NCI-H460 (cell line): ENCODE results near the gene HEPHL1. TPM values are rescaled to one million over a fixed set of nuclear protein-coding genes. Genes with fewer than 3 reads are reported as not detected.
"Not testable (repeated sequence)": the region's sequence is repeated elsewhere in the genome, so short reads cannot be mapped to it uniquely, and the experiment has no call there.

ENCODE experiments used
- DNase-seq: peaks from one replicate; pipeline ENCODE4 v3.0.0-alpha.2; 2016; ENCODE audit warnings: low read depth; ENCODE audit errors: extremely low read depth
- polyA plus RNA-seq: library from polyadenylated mRNA; depleted of rRNA; stranded (reverse); fragments of >200 nt; gene quantifications from 2 replicates; pipeline ENCODE4 v1.2.3, GENCODE V29; 2014; cell fraction: nucleus; rRNA removed
- total RNA-seq: library from RNA; depleted of rRNA; stranded (reverse); fragments of >200 nt; shearing (Covaris generic); gene quantifications from 2 replicates; pipeline ENCODE4 v1.2.3, GENCODE V29; 2014; rRNA removed

The HEPHL1 gene, protein sequence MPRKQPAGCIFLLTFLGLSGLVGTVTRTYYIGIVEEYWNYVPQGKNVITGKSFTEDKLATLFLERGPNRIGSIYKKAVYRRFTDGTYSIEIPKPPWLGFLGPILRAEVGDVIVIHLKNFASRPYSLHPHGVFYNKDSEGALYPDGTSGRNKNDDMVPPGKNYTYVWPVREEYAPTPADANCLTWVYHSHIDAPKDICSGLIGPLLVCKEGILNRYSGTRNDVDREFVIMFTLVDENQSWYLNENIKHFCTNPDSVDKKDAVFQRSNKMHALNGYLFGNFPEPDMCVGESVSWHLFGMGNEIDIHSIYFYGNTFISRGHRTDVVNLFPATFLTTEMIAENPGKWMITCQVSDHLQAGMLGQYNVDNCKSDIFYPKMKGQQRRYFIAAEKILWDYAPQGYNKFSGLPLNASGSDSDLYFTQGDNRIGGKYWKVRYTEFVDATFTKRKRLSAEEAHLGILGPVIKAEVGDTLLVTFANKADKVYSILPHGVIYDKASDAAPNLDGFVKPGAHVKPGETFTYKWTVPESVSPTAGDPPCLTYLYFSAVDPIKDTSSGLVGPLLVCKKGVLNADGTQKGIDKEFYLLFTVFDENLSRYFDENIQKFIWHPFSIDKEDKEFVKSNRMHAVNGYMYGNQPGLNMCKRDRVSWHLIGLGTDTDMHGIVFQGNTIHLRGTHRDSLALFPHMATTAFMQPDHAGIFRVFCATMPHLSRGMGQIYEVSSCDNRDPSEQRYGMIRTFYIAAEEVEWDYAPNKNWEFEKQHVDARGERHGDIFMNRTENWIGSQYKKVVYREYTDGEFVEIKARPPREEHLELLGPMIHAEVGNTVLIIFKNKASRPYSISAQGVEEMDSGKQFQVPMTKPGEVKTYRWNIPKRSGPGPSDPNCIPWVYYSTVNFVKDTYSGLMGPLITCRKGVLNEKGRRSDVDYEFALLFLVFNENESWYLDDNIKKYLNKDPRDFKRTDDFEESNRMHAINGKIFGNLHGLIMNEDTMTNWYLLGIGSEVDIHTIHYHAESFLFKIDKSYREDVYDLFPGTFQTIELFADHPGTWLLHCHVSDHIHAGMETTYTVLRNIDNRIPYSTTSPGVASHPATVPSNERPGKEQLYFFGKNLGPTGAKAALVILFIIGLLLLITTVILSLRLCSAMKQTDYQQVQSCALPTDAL
- total RNA-seq: not detected in 2 replicates
- polyA plus RNA-seq: not detected in 2 replicates

DNA sequence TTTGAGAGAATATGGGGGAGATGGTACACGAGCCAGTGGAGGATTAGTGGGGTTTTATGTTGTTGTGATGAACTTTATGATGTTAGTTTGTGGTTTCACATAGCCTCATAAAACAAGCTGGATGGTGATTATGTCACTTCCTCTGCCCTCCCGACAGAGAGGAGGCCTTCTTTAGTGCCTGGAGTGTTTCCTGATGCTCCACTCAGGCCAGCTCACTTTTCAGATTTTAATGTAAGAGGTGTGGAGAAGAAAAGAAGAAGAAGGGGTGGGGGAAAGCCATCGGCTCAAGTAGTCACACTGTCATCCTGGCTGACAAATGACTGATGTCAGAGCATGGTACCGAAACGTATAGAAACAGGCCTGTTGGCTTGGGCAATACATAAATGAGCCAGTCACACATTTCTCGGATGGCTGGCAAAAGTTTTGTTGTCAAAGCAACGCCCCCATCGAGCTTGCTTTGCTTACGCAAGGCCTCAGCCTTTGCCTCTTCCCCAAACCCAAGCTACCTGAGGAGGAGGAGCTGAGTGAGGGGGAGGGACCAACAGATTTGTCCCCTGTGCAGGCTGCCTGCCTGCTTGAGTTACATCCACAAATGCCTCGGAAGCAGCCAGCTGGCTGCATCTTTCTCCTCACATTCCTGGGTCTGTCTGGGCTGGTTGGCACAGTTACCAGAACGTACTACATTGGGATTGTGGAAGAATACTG, at the start of gene HEPHL1:
Gene HEPHL1, plus strand, starts transcription at position 578 of the 705 bp plus-strand sequence. Its CDS starts 15 bp downstream, at position 593.
- no peak for DNase-seq

DNA sequence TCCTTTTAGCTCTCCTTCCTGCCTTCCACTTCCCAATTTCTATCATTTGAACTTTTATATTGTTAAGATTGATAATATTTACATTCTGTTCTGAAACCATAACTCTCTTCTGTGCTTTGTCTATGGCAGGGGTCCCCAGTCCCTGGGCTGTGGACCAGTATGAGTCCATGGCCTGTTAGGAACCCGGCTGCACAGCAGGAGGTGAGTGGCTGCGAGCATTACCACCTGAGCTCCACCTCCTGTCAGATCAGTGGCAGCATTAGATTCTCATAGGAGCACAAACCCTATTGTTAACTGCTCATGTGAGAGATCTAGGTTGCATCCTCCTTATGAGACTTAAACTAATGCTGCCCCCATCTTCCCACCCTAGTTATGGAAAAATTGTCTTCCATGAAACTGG, 48.4 kb upstream of the HEPHL1 start:
- no peak for DNase-seq

DNA sequence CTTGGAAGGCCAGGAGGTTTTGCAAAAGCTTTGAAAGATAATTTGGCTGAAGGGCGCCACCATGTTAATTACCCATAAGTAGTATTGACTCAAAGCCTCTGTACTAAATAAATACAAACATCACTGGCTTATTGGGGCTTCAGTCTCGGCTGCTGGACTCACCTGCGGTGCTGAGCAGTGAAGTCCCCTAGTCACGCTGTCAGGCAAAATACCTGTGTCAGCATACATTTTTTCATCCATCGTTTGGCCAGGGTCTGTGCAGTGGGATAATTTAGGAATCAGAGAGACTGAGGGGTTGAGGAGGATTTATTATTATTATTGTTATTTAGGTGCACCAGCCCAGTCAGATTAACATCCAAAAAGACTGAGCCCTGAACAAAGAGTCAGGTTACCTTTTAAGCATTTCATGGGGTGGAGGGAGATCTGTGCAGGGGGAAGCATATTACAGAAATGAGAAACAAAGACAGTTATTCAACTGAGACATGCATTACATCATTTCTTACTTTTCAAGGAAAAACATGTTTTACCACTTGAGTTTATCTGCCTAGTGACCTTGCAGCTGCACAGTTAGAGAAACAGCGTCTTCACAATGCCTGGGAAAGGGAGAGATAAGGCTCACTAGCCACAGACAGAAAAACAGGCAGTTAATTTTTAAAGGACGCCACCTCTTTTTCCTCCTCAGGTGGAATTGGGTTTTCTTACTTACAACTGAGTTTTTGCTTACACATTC, 47.7 kb upstream of the HEPHL1 start:
- DNase-seq: not testable (repeated sequence)

DNA sequence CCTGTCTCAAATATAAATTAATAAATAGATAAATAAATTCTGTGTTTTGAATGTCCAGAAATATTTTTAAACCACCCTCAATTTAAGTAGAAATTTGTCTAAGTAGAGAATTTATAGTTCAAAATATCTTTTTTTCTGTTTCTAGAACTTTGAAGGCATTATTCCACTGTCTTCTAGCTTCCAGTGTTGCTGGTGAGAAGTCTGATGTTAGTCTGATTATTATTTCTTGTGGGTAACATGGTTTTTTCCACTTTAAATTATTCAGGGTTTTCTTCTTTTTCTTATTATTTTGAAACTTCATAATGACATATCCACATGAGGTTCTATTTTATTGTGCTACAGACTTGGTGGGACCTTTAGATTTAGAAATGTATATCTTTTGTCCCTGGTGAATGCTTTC, 46.4 kb upstream of the HEPHL1 start:
- no peak for DNase-seq

DNA sequence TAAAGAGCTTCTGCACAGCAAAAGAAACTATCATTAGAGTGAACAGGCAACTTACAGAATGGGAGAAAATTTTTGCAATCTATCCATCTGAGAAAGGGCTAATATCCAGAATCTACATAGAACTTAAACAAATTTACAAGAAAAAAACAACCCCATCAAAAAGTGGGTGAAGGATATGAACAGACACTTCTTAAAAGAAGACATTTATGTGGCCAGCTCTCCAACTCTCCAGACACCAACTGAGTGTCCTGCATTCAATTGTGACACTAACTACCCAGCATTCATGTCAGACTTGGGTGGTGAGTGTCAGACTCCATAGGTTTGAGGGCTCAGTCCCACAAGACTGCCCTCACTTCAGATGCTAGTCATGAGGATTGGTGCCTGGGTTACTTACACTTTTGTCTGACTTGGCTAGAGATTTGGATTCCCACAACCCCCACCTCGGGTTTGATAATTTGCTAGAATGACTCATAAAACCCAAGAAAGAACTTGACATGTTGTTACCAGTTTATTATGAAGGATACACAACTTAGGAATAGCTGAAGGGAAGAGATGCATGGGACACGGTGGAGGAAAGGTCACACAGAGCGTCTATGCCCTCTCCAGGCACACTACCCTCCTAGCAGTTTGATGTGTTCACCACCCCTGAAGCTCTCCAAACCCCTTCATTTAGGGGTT, 44.4 kb upstream of the HEPHL1 start:
- not testable (repeated sequence) for DNase-seq

DNA sequence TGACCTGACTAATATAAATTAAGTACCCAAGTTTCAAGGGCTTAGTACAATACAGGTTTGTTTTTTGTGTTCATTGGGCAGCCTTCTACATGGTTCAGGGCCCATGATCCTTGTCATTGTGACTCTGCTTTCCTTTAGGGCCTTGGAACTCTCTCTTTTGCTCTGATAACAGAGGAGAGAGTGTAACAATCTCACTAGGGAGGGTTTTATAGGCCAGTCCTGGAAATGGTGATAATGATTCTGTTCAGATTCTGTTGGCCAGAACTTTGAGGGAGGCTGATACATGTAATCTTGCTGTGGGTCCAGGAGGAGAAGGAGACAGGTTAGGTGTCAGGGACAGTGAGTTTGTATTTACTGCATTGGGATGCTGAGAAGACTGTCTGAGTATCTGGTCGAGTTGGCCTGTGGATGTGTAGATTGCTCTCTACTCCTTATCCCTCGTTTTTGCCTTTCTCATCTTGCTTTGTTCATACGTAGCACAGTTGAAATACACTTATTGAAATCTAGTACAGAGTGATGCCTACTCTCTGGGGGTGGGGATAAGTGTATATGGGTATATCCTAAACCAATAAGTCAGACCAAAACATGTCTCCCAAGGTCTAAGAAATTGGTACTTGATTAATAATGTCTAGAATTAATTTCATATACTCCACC, 37.5 kb upstream of the HEPHL1 start:
- no peak for DNase-seq

DNA sequence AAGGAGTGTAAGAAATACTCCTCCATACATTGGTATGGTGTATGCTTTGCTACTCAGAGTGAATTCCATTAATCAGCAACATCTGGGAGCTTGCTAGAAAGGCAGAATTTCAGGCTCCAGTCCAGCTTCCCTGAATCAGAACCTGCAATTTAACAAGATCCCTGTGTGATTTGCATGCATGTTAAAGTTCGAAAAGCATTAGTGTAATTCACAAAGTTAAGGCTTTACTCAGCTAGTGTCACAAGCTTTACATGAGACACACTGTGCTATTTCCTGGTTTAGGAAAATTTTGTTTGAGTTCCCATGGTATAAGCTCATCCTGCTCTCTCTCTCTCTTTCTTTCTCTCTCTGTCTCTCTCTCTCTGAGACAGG, 37.0 kb upstream of the HEPHL1 start:
- no peak for DNase-seq

DNA sequence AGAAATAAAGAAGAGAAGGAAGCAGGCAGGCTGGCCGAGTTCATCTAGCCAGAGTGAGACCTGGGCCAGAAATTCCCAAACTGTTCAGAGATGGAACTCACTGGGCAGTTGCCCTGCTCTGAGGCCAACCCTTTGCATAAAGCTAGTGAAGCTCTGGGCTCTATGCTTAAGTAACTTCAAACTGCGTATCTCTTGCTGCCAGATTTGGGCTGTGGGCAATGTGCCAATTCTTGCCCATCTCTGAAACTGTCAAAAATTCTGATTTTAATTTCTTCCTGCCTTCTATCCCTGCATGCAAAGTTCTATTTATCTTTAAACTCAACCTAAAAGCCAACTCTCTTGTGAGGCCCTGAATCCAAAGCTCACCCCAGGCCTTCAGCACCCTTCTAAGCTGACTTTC, 36.2 kb upstream of the HEPHL1 start:
- no peak for DNase-seq

DNA sequence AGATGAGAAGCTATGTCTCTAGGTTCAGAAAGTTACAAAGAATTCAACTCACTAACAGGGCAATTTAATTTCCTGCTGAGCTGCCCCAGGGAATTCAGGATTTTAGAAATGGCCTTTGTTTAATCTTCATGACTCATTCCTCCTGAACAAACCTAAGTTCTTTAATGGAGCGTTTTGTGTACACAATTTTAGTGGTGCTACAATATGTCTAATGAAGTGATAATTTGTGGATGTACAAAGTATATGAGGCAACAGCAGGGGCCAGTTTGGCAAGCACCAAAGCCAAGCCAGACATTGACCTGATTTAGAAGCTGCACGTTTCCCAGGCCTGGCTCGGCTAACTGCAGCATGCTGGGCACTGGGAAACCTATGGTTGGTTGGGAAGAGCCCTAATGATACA, 34.4 kb upstream of the HEPHL1 start:
- DNase-seq: no peak

DNA sequence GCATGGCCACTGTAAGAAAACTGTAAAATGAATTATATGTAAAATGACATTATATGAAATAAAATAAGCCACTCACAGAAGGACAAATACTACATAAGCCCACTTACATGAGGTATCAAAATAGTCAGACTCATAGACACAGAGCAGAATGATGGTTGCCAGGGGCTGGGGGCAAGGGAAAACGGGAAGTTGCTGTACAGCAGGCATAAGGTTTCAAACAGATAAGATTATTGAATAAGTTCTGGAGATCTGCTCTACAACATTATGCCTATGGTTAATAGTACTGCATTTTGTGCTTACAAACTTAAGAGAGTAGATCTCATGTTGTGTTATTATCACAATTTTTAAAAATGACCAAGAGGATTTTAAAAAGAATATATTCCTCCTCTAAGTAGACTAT, 32.7 kb upstream of the HEPHL1 start:
- no peak for DNase-seq

DNA sequence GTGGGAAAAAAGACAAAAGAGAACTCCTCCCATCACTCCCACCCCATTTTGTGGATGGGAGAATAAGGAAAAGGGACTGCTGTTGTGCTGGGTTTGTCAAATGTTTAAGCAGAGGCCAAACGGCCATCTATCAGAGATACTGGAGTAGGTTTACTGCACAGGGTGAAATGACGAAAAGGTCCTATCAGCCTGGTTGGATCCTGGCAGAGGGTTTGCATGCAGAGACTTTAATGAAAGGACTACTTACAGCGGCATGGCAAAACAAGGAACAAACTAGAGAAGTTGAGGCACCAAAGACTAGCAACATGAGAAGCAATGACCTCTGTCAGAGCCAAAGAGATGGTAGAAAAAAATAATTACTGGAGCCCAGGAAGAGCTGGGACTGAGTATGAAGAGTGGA, 32.2 kb upstream of the HEPHL1 start:
- no peak for DNase-seq

DNA sequence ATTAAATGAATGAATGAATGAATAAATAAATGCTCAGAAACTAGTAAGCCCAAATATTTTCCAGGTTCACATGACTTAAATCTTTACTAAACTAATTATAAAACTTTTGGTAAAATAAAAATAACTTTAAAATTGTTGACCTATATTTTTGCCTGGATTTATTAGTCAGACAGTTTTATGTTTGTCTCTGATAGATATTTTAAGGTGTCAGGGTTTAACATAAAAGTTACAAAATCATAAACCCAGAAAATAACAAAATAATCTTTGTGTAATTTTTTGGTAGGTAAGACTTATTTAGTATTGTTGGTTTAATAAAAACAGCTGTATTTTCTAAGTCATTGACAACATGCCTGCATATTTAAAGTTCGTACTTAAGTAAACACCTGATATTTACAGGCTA, 27.4 kb upstream of the HEPHL1 start:
- no peak for DNase-seq

DNA sequence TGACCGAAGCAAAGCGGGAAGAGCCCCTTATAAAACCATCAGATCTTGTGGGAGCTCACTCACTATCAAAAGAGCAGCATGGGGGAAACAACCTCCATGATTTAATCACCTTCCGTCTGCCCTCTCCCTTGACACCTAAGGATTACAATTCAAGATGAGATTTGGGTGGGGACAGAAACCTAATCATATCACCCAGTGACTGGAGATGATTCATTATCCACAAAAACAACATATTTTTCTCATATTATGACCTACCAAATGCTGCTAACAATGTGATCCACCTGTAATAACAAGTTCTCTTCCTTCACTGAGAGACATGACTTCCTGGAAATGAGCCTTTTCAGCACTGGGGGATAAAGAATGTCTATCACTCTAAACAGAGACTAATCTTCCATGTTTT, 23.4 kb upstream of the HEPHL1 start:
- DNase-seq: no peak

DNA sequence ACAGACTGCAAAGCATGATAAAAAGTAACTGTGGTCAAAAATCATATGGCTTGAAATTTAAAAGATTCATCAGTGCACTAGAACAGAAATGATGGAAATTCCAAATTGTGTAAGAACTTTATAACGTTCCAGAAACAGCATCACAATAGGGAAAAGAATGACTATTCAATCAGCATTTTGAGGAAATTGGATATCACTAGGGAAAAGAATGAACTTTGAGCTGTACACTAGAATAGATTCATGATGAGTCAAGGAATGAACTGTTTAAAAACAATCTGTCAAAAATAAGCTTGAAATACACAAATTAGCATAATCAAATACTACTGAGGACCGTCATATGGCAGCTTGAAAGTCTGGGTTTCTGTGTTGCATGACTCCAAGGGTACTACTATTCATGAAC, 20.5 kb upstream of the HEPHL1 start:
- DNase-seq: no peak

DNA sequence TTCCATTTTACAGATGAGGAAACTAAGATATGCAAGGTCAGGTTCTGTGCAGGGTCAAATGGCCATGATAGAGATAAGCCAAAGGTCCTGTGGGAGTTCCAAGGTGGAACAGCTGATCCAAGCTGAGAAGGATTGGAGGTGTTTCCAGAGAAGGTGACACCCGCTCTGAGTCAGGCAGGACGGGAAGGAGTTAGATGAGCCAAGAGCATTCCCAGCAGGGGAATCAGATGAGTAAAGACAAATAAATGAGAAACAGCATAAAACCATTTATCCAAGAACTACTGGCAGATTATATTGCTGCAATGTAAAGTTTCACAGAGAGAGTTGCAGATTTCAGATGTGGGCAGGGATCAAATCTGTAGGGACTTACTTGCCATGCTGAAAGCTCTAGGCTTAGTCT, 18.9 kb upstream of the HEPHL1 start:
- no peak for DNase-seq

DNA sequence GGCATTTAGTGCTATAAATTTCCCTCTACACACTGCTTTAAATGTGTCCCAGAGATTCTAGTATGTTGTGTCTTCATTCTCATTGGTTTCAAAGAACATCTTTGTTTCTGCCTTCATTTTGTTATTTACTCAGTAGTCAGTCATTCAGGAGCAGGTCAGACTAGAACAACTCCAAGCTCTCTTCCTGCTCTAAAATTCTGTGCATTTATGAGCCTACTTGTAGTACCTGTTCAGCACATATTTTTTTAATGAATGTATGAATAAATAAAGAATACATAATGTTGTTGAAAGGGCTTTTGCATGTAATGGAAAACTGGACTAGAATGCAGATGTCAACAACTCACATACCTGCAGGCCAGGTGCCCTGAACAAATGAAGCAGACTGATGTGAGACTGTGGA, 13.7 kb upstream of the HEPHL1 start:
- no peak for DNase-seq

DNA sequence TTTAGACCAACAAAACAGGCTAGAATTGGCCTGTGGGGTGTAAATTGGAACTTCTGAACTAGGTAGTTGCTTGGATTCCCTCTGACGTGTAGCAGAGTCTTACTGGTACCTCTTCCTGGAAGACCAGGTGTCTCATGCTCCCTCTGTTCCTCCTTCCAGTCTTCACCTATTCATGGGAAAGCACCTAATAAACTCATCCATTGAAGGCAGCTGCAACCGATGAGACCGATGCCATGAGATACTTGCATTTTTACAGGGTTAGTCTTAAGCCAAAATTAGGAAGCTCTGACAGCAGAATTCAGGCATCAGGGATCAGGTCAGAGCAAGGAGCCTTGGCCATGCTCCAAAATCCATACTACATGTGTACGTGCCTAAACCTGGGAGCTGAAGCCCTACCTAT, 13.2 kb upstream of the HEPHL1 start:
- DNase-seq: no peak

DNA sequence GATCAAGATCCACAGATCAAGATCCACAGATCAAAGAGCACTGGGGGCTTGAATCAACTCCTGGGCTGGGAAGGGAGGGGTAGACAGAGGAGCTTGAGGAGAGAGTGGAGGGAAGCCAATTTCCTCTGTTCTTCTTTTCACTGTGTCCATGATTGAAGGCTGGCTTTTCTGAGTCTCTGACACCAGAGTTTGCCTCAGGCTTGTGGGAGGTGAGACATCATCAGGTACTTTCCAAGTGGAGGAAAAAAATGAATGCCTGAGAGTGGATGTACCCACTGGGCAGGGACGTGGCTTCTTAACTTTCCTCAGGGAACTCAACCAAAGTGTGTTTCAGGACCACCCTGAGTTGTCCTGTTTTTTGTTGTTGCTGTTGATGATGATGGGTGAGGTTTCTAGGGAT, 11.0 kb upstream of the HEPHL1 start:
- no peak for DNase-seq

DNA sequence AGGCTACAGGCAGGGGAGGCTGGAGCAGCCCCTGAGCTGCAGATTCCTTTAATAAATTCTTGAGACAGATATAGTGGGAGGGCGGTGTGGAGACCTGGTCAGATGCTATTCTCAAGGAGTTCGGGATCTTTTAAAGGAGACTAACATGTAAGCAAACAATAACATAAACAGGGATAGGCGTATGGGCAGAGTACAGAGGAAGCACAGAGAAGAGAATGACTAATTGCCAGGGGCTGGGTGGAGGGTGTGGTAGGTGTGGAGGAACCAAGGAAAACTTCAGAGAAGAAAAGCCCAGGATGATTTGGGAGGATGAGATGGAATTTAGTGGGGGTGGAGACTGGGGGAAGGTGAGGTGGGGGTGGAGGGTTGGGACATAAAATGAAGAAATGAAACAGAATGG, 9.7 kb upstream of the HEPHL1 start:
- DNase-seq: no peak
